Measurements from ENCODE around the gene ARHGAP30. TPM values are rescaled to one million over a fixed set of nuclear protein-coding genes. Genes with fewer than 3 reads are reported as not detected.
"Not testable (repeated sequence)": the region's sequence is repeated elsewhere in the genome, so short reads cannot be mapped to it uniquely, and the experiment has no call there.

ARHGAP30 gene
- polyA plus RNA-seq, 1 of the 3 experiments (the other 2 are of a cell fraction), result not detected

DNA sequence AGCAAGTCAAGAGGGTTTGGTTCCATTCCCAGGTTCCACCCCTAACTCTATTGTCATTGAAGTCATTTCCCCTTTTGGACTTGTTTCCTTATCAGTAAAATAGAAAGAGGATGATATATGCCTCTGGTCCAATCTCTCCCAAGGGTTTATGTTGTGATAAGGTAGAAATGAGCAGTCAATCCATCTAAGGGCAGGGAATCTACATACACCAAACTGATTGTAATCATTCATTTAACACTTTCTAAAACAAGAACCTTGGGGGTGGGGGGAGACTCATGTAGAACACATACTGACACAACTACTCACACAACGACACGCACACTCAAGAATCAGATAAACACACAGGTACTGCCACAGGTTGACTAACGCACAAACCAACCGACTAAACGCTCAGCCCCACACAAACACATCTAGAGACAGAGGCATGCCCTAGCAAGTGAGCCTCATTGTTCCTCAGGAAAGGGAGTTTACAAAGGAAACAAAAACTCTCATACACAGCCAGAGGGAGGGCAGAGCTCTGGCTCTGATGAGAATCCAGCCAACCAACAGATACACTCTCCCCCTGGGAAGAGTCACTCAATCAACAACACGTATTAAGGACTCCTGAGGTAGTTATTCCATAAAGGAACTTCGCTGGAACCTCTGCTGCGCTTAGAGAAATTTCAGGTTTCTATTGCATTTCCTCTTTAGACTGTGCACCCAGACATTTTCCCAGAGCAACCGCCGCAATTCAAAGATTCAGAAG lies 49.8 kb downstream of the ARHGAP30 start:
- Histone ChIP-seq H3K27ac (ENCODE audit: low read depth in 2 of 2, low read length in 1 of 2) (no peak overlapping the region), H3K27me3 (ENCODE audit: insufficient read depth) (no peaks in the 10 kb centered on the region), H3F3A (replicated peaks; ENCODE audit: insufficient read depth) (peaks cover 5% of the 10 kb centered on the region), H3K4me3 (ENCODE audit: low read depth in 2 of 2, low read length in 1 of 2) (peak overlapping the region in 1 of 2 experiments; percentile 61; a peak in 2 of 4 replicates), H3K9ac (no peak overlapping the region), H4K20me1 (ENCODE audit: insufficient read depth) (no peaks in the 10 kb centered on the region), H3K36me3 (replicated peaks in 1 of 2; ENCODE audit: control insufficient read depth in 1 of 2, insufficient read depth in 2 of 2, low read length in 1 of 2) (no peaks in the 10 kb centered on the region), H3K79me2 (ENCODE audit: insufficient read depth) (no peaks in the 10 kb centered on the region), H3K9me3 (no peaks in the 10 kb centered on the region), H3K4me1 (ENCODE audit: control insufficient read depth in 1 of 2, insufficient read depth in 2 of 2, low read depth in 1 of 2, low read length in 1 of 2) (peaks cover 0 to 2% of the 10 kb centered on the region in 2 experiments; a peak in 1 of 4 replicates), H2AFZ (ENCODE audit: low read depth) (peak overlapping the region; percentile 24; the same call in 1 of the 2 replicates), H3K4me2 (peak overlapping the region; percentile 76), H3K9me2 (no peaks in the 10 kb centered on the region)
- no peak for DNase-seq
- WGBS (ENCODE audit: low lambda C conversion rate), result 70% methylated on average over 10 of the region's 10 CpGs
- ChIA-PET POLR2A (no interaction called here), CTCF (no interaction called here)
- TF ChIP-seq, protein P1, sequence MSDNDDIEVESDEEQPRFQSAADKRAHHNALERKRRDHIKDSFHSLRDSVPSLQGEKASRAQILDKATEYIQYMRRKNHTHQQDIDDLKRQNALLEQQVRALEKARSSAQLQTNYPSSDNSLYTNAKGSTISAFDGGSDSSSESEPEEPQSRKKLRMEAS (IDR thresholded peaks at IDR 0.05; ENCODE audit: low read depth), result no peak
- TF ChIP-seq RAD21 (IDR thresholded peaks at IDR 0.05; ENCODE audit: low read length), result no peak
- no peak for TF ChIP-seq YY1 (IDR thresholded peaks at IDR 0.05; ENCODE audit: low read depth)
- no peak for TF ChIP-seq ELF1 (IDR thresholded peaks at IDR 0.05)
- TF ChIP-seq MEF2A (IDR thresholded peaks at IDR 0.05; ENCODE audit: borderline replicate concordance, low read depth), result no peak
- TF ChIP-seq POLR2AphosphoS5 (IDR thresholded peaks at IDR 0.05; ENCODE audit: low read depth, low read length), result no peak
- no peak for TF ChIP-seq NFIC (IDR thresholded peaks at IDR 0.05; ENCODE audit: borderline replicate concordance)
- no peak for TF ChIP-seq FOXJ3 (CRISPR knock-in tag; IDR thresholded peaks at IDR 0.05)
- TF ChIP-seq, protein P2, sequence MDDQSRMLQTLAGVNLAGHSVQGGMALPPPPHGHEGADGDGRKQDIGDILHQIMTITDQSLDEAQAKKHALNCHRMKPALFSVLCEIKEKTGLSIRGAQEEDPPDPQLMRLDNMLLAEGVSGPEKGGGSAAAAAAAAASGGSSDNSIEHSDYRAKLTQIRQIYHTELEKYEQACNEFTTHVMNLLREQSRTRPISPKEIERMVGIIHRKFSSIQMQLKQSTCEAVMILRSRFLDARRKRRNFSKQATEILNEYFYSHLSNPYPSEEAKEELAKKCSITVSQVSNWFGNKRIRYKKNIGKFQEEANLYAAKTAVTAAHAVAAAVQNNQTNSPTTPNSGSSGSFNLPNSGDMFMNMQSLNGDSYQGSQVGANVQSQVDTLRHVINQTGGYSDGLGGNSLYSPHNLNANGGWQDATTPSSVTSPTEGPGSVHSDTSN (IDR thresholded peaks at IDR 0.05), result no peak
- TF ChIP-seq, protein P3, sequence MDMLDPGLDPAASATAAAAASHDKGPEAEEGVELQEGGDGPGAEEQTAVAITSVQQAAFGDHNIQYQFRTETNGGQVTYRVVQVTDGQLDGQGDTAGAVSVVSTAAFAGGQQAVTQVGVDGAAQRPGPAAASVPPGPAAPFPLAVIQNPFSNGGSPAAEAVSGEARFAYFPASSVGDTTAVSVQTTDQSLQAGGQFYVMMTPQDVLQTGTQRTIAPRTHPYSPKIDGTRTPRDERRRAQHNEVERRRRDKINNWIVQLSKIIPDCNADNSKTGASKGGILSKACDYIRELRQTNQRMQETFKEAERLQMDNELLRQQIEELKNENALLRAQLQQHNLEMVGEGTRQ (IDR thresholded peaks at IDR 0.05; ENCODE audit: borderline replicate concordance, low read depth, low read length), result no peak
- TF ChIP-seq RFX5 (IDR thresholded peaks at IDR 0.05; ENCODE audit: low read length), result no peak
- no peak for TF ChIP-seq GABPA (IDR thresholded peaks at IDR 0.05; ENCODE audit: low read depth)
- TF ChIP-seq, protein P4, sequence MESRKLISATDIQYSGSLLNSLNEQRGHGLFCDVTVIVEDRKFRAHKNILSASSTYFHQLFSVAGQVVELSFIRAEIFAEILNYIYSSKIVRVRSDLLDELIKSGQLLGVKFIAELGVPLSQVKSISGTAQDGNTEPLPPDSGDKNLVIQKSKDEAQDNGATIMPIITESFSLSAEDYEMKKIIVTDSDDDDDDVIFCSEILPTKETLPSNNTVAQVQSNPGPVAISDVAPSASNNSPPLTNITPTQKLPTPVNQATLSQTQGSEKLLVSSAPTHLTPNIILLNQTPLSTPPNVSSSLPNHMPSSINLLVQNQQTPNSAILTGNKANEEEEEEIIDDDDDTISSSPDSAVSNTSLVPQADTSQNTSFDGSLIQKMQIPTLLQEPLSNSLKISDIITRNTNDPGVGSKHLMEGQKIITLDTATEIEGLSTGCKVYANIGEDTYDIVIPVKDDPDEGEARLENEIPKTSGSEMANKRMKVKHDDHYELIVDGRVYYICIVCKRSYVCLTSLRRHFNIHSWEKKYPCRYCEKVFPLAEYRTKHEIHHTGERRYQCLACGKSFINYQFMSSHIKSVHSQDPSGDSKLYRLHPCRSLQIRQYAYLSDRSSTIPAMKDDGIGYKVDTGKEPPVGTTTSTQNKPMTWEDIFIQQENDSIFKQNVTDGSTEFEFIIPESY (IDR thresholded peaks at IDR 0.05; ENCODE audit: borderline replicate concordance, low read depth), result no peak
- TF ChIP-seq, protein P5, sequence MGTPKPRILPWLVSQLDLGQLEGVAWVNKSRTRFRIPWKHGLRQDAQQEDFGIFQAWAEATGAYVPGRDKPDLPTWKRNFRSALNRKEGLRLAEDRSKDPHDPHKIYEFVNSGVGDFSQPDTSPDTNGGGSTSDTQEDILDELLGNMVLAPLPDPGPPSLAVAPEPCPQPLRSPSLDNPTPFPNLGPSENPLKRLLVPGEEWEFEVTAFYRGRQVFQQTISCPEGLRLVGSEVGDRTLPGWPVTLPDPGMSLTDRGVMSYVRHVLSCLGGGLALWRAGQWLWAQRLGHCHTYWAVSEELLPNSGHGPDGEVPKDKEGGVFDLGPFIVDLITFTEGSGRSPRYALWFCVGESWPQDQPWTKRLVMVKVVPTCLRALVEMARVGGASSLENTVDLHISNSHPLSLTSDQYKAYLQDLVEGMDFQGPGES (IDR thresholded peaks at IDR 0.05; ENCODE audit: low read depth, low read length), result no peak

DNA sequence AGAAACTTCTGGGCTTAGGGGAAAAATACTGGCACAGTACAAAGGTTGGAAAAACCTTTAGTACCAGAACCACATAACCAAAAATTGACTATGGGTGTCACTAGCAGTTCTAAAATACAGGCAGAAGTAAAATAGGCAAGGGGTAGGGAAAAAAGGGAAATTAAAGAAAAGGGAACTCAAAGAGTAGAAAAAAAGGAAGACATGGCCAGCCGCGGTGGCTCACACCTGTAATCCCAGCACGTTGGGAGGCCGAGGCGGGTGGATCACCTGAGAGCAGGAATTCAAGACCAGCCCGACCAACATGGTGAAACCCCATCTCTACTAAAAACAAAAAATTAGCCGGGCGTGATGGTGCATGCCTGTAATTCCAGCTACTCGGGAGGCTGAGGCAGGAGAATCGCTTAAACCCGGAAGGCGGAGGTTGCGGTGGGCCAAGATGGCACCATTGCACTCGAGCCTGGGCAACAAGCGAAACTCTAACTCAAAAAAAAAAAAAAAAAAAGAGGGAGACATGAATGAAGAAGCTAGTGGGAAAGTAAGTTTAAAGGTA lies 50.5 kb downstream of the ARHGAP30 start:
- H3K27me3 ChIP-seq (ENCODE audit: insufficient read depth); H4K20me1 ChIP-seq (ENCODE audit: insufficient read depth); H3K9ac ChIP-seq; H3K27ac ChIP-seq (ENCODE audit: low read depth in 2 of 2, low read length in 1 of 2); H3K4me1 ChIP-seq (ENCODE audit: control insufficient read depth in 1 of 2, insufficient read depth in 2 of 2, low read depth in 1 of 2, low read length in 1 of 2); H3K9me3 ChIP-seq; H3K4me3 ChIP-seq (ENCODE audit: low read depth in 2 of 2, low read length in 1 of 2); H3K36me3 ChIP-seq (replicated peaks in 1 of 2; ENCODE audit: control insufficient read depth in 1 of 2, insufficient read depth in 2 of 2, low read length in 1 of 2); H3K9me2 ChIP-seq; CTCF ChIA-PET; H3F3A ChIP-seq (replicated peaks; ENCODE audit: insufficient read depth); H3K4me2 ChIP-seq; POLR2A ChIA-PET; DNase-seq; H2AFZ ChIP-seq (ENCODE audit: low read depth); H3K79me2 ChIP-seq (ENCODE audit: insufficient read depth): not testable (repeated sequence)
- 88% methylated on average over 15 of the region's 15 CpGs for WGBS (ENCODE audit: low lambda C conversion rate)

All from SK-N-SH (cell line).